Measurements from ENCODE around the gene UGCG.
A peak's percentile ranks its signal among the peaks of the same experiment; 100 is the strongest.
"Not testable (repeated sequence)": the region's sequence is repeated elsewhere in the genome, so short reads cannot be mapped to it uniquely, and the experiment has no call there.

UGCG gene

DNA sequence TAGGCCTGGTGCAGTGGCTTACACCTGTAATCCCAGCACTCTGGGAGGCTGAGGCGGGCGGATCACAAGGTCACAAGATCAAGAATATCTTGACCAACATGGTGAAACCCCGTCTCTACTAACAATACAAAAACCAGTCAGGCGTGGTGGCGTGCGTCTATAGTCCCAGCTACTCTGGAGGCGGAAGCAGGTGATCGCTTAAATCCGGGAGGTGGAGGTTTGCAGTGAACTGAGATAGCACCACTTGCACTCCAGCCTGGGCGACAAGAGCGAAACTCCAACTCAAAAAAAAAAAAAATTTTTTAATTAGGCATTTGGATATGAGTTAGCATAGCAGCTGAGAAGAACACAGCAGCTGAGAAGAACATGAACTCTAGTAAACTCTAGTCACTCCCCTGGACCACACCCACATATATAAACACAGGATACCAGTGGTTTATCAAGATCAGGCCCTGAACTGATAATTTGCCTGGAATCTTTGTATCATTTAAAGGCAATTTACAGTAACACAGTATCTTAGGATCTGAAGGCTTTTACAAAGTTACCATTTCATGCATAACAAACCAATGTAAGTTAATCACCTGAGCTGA, 4.6 kb upstream of the UGCG start:
- no peak for DNase-seq

DNA sequence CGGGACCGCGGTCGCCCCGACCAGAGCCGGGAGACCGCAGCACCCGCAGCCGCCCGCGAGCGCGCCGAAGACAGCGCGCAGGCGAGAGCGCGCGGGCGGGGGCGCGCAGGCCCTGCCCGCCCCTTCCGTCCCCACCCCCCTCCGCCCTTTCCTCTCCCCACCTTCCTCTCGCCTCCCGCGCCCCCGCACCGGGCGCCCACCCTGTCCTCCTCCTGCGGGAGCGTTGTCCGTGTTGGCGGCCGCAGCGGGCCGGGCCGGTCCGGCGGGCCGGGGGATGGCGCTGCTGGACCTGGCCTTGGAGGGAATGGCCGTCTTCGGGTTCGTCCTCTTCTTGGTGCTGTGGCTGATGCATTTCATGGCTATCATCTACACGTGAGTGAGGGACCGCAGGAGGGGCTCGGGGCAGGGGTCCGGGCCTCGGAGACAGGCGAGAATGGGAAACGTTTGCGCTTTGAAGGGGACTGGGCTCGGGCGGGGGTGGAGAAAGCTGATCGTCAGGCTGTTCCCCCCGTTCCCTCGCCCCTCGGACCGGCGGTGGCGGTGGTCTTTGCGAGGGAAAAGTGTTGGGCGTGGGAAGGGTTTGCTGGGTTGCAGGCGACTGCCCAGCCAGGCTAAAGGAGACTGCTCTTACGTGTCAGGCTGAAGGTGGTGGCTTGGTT, 457 bp downstream of the UGCG start:
- peak; percentile 34 for DNase-seq

DNA sequence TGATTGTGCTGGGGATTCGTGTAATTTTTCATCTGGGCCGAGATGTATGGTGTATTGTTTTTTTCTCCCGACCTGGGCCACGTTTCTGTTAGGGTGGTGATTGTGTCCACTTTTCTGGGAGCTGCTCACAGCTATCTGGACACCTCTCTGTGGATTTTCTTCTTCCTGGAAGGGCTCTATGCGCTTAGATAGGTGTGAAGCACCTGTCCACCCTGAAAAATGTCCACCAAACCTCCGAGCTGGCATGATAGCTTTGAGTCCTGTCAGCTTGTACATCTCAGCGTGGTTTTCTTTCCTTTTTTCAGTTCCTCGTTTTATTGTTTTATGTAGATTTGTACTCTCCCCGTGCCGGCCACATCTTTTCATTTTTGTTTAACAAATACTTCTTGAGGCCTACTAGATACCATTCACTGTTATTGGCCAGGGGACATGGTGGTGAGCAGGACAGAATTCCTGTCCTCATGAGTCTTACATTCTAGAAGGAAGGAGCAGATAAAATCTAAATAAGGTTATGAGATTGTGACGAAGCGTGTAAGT, 1.1 kb downstream of the UGCG start:
- DNase-seq: no peak

GRCh38 chr9:111898331-111899096, 1.9 kb downstream of the UGCG start:
- DNase-seq: no peak

GRCh38 chr9:111900151-111900857, 3.7 kb downstream of the UGCG start:
- no peak for DNase-seq

GRCh38 chr9:111900858-111901612, 4.4 kb downstream of the UGCG start:
- DNase-seq: no peak

DNA sequence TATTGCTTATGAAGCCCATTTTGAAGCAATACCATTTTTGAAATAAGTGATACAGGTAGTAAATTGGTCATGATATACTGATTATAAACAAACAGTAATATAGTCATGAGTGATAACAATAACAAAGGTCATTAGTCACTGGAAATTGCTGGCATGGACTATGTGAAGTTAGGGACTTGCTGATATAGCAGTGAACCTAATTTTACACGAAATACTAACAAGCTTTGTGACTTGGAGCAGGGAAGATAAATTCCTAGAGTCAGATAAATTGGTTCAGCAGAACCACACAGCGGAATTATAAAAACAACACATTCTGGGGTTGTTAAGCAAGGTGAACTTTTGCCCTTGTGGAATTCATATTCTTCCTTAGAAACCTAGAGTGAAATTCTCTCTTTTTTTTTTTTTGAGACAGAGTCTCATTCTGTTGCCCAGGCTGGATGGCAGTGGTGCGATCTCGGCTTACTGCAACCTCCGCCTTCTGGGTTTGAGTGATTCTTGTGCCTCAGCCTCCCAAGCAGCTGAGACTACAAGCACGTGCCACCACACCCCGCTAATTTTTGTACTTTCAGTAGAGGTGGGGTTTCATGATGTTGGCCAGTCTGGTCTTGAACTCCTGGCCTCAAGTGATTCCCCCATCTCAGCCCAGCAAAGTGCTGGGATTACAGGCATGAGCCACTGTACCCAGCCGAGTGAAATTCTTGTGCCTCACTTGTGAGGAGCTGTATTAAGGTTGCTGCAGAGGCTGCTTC, 6.0 kb downstream of the UGCG start:
- DNase-seq: no peak

DNA sequence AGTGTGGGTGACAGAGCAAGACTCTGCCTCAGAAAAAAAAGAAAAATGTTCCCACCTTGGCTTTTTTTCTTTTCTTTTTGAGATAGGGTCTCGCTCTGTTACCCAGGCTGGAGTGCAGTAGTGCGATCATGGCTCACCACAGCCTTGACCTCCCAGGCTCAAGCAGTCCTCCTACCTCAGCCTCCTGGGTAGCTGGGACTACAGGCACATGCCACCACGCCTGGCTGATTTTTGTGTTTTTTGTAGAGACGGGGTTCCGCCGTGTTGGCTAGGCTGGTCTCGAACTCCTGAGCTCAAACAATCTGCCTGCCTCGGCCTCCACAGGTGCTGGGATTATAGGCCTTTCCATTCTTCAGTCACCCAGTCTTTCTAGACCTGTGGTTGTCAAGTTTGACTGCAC, 6.9 kb downstream of the UGCG start:
- DNase-seq: not testable (repeated sequence)

DNA sequence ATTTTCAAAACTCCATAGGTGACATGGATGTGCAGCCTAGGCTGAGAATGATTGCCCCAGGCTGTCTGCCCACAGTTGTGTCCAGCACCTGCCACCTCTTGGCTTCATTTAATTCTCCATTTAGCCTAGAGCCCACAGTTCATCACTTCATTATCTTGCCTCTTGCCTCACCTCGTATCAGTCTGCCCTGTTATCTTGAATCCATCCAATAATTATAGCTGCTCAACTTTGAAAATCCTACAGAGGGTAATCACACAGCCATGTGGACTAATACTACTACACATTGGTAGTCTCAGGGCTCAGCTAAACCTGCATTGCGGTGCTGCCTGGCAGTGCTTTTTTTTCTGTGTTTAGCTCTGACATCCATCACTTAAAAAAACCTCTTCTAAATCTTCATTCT, 7.4 kb downstream of the UGCG start:
- no peak for DNase-seq

DNA sequence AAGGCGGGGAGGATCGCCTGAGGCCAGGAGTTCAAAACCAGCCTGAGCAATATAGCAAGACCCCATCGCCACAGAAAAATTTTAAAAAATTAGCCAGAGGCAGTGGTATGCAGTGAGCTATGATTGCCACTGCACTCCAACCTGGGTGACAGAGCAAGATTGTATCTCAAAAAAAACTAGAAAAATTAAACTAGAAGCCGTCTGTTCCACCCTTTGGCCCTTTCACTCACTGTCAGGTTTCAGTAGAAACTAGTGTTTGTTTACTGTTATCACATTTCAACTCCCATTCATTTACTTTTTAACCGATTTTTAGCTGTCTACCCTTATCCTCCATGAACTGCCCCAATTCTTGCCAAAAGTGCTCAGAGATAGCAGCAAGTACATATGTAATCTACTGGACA, 8.3 kb downstream of the UGCG start:
- no peak for DNase-seq

- DNase-seq: no peak
These were observed 10.5 kb downstream of the UGCG start for GRCh38 chr9:111907147-111907546.

DNA sequence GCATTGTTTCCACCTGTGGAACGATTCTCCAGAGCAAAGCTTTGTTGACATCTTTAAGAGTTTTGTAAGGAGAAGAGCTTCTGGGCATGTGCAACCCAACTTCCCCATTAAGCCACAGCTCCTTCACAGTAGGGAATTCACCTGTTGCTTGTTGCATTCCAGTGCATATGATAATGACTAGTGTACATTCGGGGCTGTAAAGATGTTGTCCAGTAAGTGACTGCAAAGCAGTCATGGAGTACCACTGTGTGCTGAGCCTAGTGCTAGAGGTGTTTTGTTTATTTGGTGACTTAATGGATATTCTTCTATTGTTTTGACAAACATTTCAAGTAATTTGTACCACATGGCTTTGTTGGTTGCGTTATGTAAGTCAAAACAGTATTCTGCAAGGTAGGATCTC, 12.8 kb downstream of the UGCG start:
- no peak for DNase-seq

DNA sequence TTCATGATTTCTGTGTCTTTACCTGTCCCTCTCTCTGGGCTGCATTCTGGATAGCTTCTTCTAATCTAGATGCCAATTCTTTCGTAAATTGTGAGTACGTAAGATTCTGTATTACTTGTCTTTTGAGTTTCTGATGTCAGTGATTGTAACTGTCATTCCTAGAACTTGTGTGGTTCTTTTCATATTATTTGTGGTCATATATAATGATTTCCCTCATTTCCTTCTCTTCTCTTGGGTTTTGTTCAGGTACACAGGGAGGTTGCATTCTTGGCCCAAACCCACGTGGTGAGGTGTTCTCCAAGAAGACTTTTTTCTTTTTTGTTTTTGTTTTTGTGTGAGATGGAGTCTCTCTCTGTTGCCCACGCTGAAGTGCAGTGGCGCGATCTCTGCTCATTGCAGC, 13.8 kb downstream of the UGCG start:
- DNase-seq: no peak

DNA sequence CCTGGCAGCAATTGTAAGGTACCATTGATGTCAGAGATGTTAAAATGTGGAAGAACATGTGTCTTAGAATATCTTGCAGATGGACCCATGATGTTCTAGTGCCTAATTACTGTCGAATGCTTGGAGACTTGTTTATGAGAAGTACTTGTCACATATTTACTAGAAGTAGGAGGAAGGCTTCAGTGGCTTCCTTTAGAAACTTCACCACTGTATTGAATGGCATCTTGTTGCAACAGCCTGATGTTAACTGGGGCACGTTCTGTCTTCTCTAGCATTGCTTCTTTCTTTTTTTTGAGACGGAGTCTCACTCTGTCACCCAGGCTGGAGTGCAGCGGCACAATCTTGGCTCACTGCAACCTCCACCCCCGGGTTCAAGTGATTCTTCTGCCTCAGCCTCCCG, 16.5 kb downstream of the UGCG start:
- no peak for DNase-seq

DNA sequence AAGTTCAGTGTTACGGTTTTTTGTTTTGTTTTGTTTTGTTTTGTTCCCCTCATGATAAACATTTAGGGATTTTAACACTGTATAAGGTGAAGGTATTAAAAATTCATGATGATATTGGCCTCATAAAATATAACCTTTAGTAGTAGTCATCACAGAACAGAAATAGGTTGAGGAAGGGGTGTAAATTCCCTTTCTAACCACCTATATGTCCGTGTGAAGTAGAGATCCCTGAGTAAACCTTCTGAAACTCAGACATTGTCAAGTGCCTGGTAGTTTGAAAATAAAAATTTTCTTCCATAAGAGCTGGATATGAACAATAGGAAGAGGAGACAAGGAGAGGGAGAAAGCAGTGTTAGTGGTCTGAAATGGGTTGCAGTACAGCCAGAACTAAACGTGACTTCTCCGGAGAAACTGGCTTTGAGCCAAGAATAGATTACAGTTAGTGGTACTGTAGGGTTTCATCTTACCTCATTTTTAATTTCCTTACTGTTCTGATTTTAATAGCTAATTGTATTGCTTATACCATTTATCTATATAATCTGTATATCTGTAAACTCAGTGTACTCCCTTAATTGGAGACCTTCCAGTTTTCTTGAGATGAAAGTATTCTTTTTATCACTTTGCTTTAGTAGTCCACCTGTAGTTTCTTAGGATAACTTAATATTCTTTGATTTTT, 18.3 kb downstream of the UGCG start:
- DNase-seq: no peak

DNA sequence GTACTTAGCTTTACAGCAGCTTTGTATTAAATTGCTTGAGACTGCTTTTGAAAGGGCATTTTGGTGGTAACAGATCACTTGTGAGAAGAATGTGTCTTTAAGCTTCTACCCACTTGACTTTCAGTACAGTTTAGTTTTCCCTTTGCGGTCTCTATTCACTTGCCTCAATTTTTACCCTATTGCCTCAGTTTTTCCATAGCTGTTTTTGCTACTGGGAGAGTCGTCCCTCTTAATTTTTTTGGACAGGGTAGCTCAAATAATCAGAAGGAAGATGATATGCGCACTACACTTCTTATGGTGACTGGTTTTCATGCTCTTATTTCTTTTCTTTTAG, 18.8 kb downstream of the UGCG start:
- no peak for DNase-seq

DNA sequence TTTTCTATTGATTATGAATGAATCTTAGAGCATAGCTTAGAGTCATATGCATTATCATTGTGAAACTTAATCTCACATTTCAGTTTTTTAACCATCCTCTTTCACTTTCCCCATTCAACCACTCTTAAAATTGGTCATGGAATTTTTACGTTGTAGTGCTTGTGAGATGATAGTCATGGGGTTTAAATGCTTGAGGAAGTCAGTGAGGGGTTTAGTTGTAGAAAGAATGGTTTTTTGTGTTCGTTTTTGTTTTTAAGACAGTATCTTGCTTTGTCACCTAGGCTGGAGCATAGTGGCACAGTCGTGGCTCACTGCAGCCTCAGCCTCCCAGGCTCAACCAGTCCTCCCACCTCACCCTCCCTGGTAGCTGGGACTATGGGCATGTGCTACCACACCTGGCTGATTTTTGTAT, 19.6 kb downstream of the UGCG start:
- no peak for DNase-seq

DNA sequence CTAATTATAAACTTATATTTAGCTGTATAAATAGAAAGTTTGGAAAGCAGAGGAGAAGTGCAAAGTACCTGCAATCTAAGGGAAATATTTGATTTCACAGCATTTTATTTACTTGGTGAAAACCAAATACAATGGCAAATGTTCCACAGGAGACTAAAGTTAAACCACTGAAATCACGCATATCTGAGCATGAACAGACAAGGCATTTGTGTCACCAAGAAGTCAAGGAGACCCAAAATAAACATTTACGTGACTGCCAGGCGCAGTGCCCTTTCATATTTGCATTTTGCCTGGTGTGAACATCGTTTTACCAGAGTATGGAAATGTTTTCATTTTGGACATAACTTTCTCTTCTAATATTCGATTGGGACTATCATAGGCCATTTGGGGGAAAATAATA, 20.6 kb downstream of the UGCG start:
- DNase-seq: no peak

GRCh38 chr9:111917980-111918379, 21.4 kb downstream of the UGCG start:
- no peak for DNase-seq

DNA sequence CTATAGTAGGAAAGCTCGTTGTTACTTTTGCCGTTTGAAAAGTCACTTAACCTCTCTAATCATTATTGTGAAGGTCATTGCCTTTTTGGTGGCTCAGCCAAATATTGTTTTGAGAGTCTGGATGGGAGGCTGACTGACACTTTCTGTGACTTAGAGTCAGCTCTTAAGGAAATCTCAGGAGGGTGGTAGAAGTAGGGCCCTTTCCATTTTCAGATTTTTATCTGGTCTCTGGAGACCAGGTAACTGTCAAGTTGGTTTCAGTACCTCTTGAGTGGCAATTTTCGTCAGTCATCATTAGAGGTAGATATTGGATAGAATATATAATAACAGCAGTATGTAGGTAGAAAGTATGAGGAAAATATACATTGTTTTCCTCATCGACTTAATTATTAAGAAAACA, 23.3 kb downstream of the UGCG start:
- no peak for DNase-seq

GRCh38 chr9:111920531-111920930, 23.9 kb downstream of the UGCG start:
- no peak for DNase-seq
